ENCODE measurements around the gene SMARCA2.

The SMARCA2 gene

GRCh38 chr9:2015581-2016407 is 647 bp downstream of the SMARCA2 start:
- peak; percentile 28 for DNase-seq (ENCODE audit: low read depth)

- peak; percentile 59 for DNase-seq (ENCODE audit: low read depth)
These were observed 1.5 kb downstream of the SMARCA2 start for GRCh38 chr9:2016408-2017330.

- peak; percentile 60 for DNase-seq (ENCODE audit: low read depth)
These were observed 2.4 kb downstream of the SMARCA2 start for GRCh38 chr9:2017331-2018161.

GRCh38 chr9:2018162-2018643 is 3.1 kb downstream of the SMARCA2 start:
- DNase-seq (ENCODE audit: low read depth): no peak

- no peak for DNase-seq (ENCODE audit: low read depth)
These were observed 3.8 kb downstream of the SMARCA2 start for GRCh38 chr9:2018764-2019558.

- DNase-seq (ENCODE audit: low read depth): no peak
These were observed 4.6 kb downstream of the SMARCA2 start for GRCh38 chr9:2019723-2020122.

GRCh38 chr9:2021731-2022130 is 6.6 kb downstream of the SMARCA2 start:
- no peak for DNase-seq (ENCODE audit: low read depth)

- DNase-seq (ENCODE audit: low read depth): no peak
These were observed 7.4 kb downstream of the SMARCA2 start for GRCh38 chr9:2022560-2022959.

- no peak for DNase-seq (ENCODE audit: low read depth)
These were observed 7.9 kb downstream of the SMARCA2 start for GRCh38 chr9:2023042-2023441.

- no peak for DNase-seq (ENCODE audit: low read depth)
These were observed 8.4 kb downstream of the SMARCA2 start for GRCh38 chr9:2023532-2023931.

- no peak for DNase-seq (ENCODE audit: low read depth)
These were observed 10.0 kb downstream of the SMARCA2 start for GRCh38 chr9:2024888-2025782.

- no peak for DNase-seq (ENCODE audit: low read depth)
These were observed 11.3 kb downstream of the SMARCA2 start for GRCh38 chr9:2026220-2026997.

GRCh38 chr9:2027543-2028160 is 12.5 kb downstream of the SMARCA2 start:
- DNase-seq (ENCODE audit: low read depth): no peak

GRCh38 chr9:2028888-2029287 is 13.7 kb downstream of the SMARCA2 start:
- DNase-seq (ENCODE audit: low read depth): no peak

GRCh38 chr9:2029666-2030170 is 14.6 kb downstream of the SMARCA2 start:
- no peak for DNase-seq (ENCODE audit: low read depth)

- no peak for DNase-seq (ENCODE audit: low read depth)
These were observed 17.1 kb downstream of the SMARCA2 start for GRCh38 chr9:2032234-2032633.

- no peak for DNase-seq (ENCODE audit: low read depth)
These were observed 21.7 kb downstream of the SMARCA2 start for GRCh38 chr9:2036844-2037243.
